Astrocyte (in vitro differentiated cells and primary cell): ENCODE results near the gene CLDN6. TPM values are rescaled to one million over a fixed set of nuclear protein-coding genes. Genes with fewer than 3 reads are reported as not detected.

Source experiments
- DNase-seq: peaks from one replicate; pipeline ENCODE4 v3.0.0-alpha.2; 2010; ENCODE audit warnings: low read depth
- FAIRE-seq: peaks from 2 replicates; lab custom pipeline; 2011; peaks lifted over from hg19 to GRCh38; lab: Jason Lieb, UNC
- H2AFZ ChIP-seq: 2 replicates; pipeline ENCODE4 v1.6.0; 2012; ENCODE audit warnings: low read depth, low read length, inconsistent platforms
- H3K27ac ChIP-seq: 2 replicates; pipeline ENCODE4 v1.5.1; 2011; ENCODE audit warnings: low read depth, low read length, inconsistent platforms
- H3K27me3 ChIP-seq: 2 replicates; pipeline ENCODE4 v1.6.0; 2011; ENCODE audit warnings: low read length, inconsistent platforms; ENCODE audit not compliant: insufficient read depth
- H3K36me3 ChIP-seq: 2 replicates; pipeline ENCODE4 v1.5.1; 2011; ENCODE audit warnings: low read length, inconsistent platforms; ENCODE audit not compliant: insufficient read depth
- H3K4me1 ChIP-seq: 2 replicates; pipeline ENCODE4 v1.5.1; 2011; ENCODE audit warnings: low read length, inconsistent platforms; ENCODE audit not compliant: insufficient read depth
- H3K4me2 ChIP-seq: 2 replicates; pipeline ENCODE4 v1.6.0; 2012; ENCODE audit warnings: low read length, inconsistent platforms
- H3K4me3 ChIP-seq: 2 replicates; pipeline ENCODE4 v1.5.1; 2011; ENCODE audit warnings: low read depth, mild to moderate bottlenecking, low read length, inconsistent platforms; ENCODE audit not compliant: insufficient read depth
- H3K79me2 ChIP-seq: 2 replicates; pipeline ENCODE4 v1.6.0; 2012; ENCODE audit warnings: mild to moderate bottlenecking, low read length, inconsistent platforms; ENCODE audit not compliant: insufficient read depth
- H3K9ac ChIP-seq: 2 replicates; pipeline ENCODE4 v1.6.0; 2012; ENCODE audit warnings: mild to moderate bottlenecking, low read length, inconsistent platforms
- H3K9me3 ChIP-seq: 2 replicates; pipeline ENCODE4 v1.5.1; 2012; ENCODE audit warnings: low read depth, mild to moderate bottlenecking, low read length, inconsistent platforms; ENCODE audit not compliant: insufficient read depth
- H4K20me1 ChIP-seq: 2 replicates; pipeline ENCODE4 v1.6.0; 2012; ENCODE audit warnings: low read length, inconsistent platforms; ENCODE audit not compliant: insufficient read depth
- H3K27ac Mint-ChIP-seq: one replicate; pipeline ENCODE4 v1.8.0; 2021; ENCODE audit warnings: mild to moderate bottlenecking, mixed read lengths; ENCODE audit not compliant: unreplicated experiment
- H3K27me3 Mint-ChIP-seq: one replicate; pipeline ENCODE4 v1.8.0; 2021; ENCODE audit warnings: low read depth, mixed read lengths; ENCODE audit not compliant: unreplicated experiment
- H3K36me3 Mint-ChIP-seq: one replicate; pipeline ENCODE4 v1.8.0; 2021; ENCODE audit warnings: low read depth, mixed read lengths; ENCODE audit not compliant: unreplicated experiment
- H3K4me1 Mint-ChIP-seq: one replicate; pipeline ENCODE4 v1.8.0; 2021; ENCODE audit warnings: low read depth, mixed read lengths; ENCODE audit not compliant: unreplicated experiment
- H3K4me3 Mint-ChIP-seq: one replicate; pipeline ENCODE4 v1.8.0; 2021; ENCODE audit warnings: mild to moderate bottlenecking, moderate library complexity, mixed read lengths; ENCODE audit not compliant: unreplicated experiment
- H3K9me3 Mint-ChIP-seq: one replicate; pipeline ENCODE4 v1.8.0; 2021; ENCODE audit warnings: mild to moderate bottlenecking, mixed read lengths; ENCODE audit not compliant: unreplicated experiment
- CTCF ChIP-seq: IDR thresholded peaks from 2 replicates; pipeline ENCODE4 v1.5.1; 2011; ENCODE audit warnings: low read depth, mild to moderate bottlenecking, inconsistent platforms, low read length, moderate library complexity; ENCODE audit not compliant: insufficient read depth
- EZH2 ChIP-seq: IDR thresholded peaks from 2 replicates; pipeline ENCODE4 v1.6.1; 2012; ENCODE audit warnings: mild to moderate bottlenecking, low read length, inconsistent platforms; ENCODE audit not compliant: insufficient read depth
- total RNA-seq: library from RNA; stranded (reverse); gene quantifications from 2 replicates; pipeline ENCODE4 v1.2.1, GENCODE V29; 2021

CLDN6 gene
- total RNA-seq, 1 donor from 2014 or later, result 584 TPM

GRCh38 chr16:3020247-3020603 lies 2.2 kb upstream of the CLDN6 start, which contains the start of gene TNFRSF12A:
Gene TNFRSF12A (plus strand): TSS chr16:3020368. CDS start chr16:3020398, 30 bp downstream.
- Mint-ChIP-seq H3K4me3 (peak within 1 kb of the TSS; percentile 93), H3K36me3 (peaks cover 2% of the 10 kb centered on the region), H3K27ac (peak within 1 kb of the TSS; percentile 100), H3K4me1 (peaks cover 15% of the 10 kb centered on the region), H3K27me3 (no peaks in the 10 kb centered on the region), H3K9me3 (no peaks in the 10 kb centered on the region)
- peak within 1 kb of the TSS; percentile 100 for H3K27ac ChIP-seq
- peaks cover 7% of the 10 kb centered on the region for H4K20me1 ChIP-seq
- H3K79me2 ChIP-seq, result peaks cover 5% of the 10 kb centered on the region
- no peaks in the 10 kb centered on the region for H3K36me3 ChIP-seq
- peak within 1 kb of the TSS; percentile 88 for H3K4me2 ChIP-seq
- no peak for FAIRE-seq
- peaks cover 29% of the 10 kb centered on the region for H3K4me1 ChIP-seq
- H3K4me3 ChIP-seq, result peak within 1 kb of the TSS; percentile 94
- no peaks in the 10 kb centered on the region for H3K9me3 ChIP-seq
- no peak for TF ChIP-seq EZH2
- TF ChIP-seq CTCF, result no peak
- no peaks in the 10 kb centered on the region for H3K27me3 ChIP-seq
- peak within 1 kb of the TSS; percentile 99 for H3K9ac ChIP-seq
- DNase-seq, result peak; percentile 35
- peak within 1 kb of the TSS; percentile 68 for H2AFZ ChIP-seq

GRCh38 chr16:3019594-3020246 lies 1.7 kb upstream of the CLDN6 start:
- Mint-ChIP-seq H3K36me3 (peaks cover 5% of the 10 kb centered on the region), H3K27me3 (no peaks in the 10 kb centered on the region)
- peak overlapping the region; percentile 100 for H3K27ac ChIP-seq

More at GRCh38 chr16:3019594-3020246, 1.7 kb upstream of the CLDN6 start:
- H3K36me3 ChIP-seq, result no peaks in the 10 kb centered on the region
- Mint-ChIP-seq H3K9me3 (no peaks in the 10 kb centered on the region), H3K4me3 (peak overlapping the region; percentile 90), H3K4me1 (peaks cover 18% of the 10 kb centered on the region), H3K27ac (peak overlapping the region; percentile 90)
- peaks cover 6% of the 10 kb centered on the region for H4K20me1 ChIP-seq
- peaks cover 5% of the 10 kb centered on the region for H3K79me2 ChIP-seq
- H3K9ac ChIP-seq, result peak overlapping the region; percentile 99
- H3K4me1 ChIP-seq, result peaks cover 29% of the 10 kb centered on the region
- H2AFZ ChIP-seq, result peak overlapping the region; percentile 68
- no peak for TF ChIP-seq CTCF
- TF ChIP-seq EZH2, result no peak
- no peaks in the 10 kb centered on the region for H3K9me3 ChIP-seq
- no peaks in the 10 kb centered on the region for H3K27me3 ChIP-seq
- DNase-seq, result no peak
- FAIRE-seq, result no peak
- peak overlapping the region; percentile 52 for H3K4me3 ChIP-seq
- peak overlapping the region; percentile 88 for H3K4me2 ChIP-seq
